Upper lobe of left lung (tissue), 4 donors: Measurements from ENCODE around the gene YLPM1.

Experiments
- EP300 ChIP-seq, 4 donors: sonication (generic); formaldehyde crosslinking; IDR thresholded peaks; one replicate each; pipeline ENCODE4 v1.5.1; 2017; ENCODE audit warnings: antibody characterized with exemption in 4 of 4, control low read depth in 2 of 4
- POLR2A ChIP-seq, 4 donors: fragments of 450-650 bp; IDR thresholded peaks; one replicate each; pipeline ENCODE4 v1.5.1; 2016 to 2017; ENCODE audit warnings: antibody characterized with exemption in 4 of 4, mild to moderate bottlenecking in 2 of 4
- POLR2AphosphoS5 ChIP-seq, 2 donors: sonication (generic); formaldehyde crosslinking; IDR thresholded peaks; one replicate each; pipeline ENCODE4 v1.5.1; 2017; ENCODE audit warnings: antibody characterized with exemption in 2 of 2
- TF ChIP-seq, protein P1 (sequence below), 6 experiments: fragments of 450-650 bp in 4 of 6; fragments of 200-600 bp in 2 of 6; sonication (generic) in 2 of 6; IDR thresholded peaks; one replicate each; pipeline ENCODE4 v1.5.1; 2016 to 2019; ENCODE audit warnings: antibody characterized with exemption in 6 of 6

DNA sequence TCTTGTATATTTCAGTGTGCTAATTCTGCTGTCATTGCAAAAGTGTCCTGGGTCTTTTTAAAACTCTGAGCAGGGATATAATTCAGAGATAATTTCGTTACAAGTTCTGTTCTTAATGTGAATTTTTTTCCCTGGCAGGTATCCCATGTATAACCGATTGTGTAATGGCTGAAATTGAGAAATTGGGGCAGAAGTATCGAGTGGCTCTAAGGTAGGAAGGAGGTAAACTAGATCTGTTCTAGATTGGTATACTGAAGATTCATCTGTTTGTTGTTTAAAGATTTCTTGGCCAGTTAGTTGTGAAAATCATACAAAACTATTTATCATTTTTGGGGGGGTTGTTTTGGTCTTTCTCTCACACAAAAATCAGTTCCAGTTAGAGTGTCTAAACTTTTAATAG is 40.0 kb upstream of the YLPM1 start:
- TF ChIP-seq, protein P1, sequence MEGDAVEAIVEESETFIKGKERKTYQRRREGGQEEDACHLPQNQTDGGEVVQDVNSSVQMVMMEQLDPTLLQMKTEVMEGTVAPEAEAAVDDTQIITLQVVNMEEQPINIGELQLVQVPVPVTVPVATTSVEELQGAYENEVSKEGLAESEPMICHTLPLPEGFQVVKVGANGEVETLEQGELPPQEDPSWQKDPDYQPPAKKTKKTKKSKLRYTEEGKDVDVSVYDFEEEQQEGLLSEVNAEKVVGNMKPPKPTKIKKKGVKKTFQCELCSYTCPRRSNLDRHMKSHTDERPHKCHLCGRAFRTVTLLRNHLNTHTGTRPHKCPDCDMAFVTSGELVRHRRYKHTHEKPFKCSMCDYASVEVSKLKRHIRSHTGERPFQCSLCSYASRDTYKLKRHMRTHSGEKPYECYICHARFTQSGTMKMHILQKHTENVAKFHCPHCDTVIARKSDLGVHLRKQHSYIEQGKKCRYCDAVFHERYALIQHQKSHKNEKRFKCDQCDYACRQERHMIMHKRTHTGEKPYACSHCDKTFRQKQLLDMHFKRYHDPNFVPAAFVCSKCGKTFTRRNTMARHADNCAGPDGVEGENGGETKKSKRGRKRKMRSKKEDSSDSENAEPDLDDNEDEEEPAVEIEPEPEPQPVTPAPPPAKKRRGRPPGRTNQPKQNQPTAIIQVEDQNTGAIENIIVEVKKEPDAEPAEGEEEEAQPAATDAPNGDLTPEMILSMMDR (IDR thresholded peaks at IDR 0.05) = no peak
- TF ChIP-seq EP300 (IDR thresholded peaks at IDR 0.05) (no peak), POLR2A (IDR thresholded peaks at IDR 0.05) (no peak), POLR2AphosphoS5 (IDR thresholded peaks at IDR 0.05) (no peak)
